ENCODE data around the gene ATP5PD.

The ATP5PD gene
- total RNA-seq = 68.8 to 173 (median 129) reads per million in 18 experiments

- DNase-seq = peak; percentile 98
Observed at GRCh38 chr17:75046407-75047289, at the start of gene ATP5PD, which contains the start of gene KCTD2. Gene ATP5PD, minus strand, starts transcription at chr17:75046969. Its CDS starts 4,319 bp downstream, at chr17:75042650. Gene KCTD2, plus strand, starts transcription at chr17:75047225. Its CDS starts 26 bp downstream, at chr17:75047251.

GRCh38 chr17:75096082-75096625 is 49.4 kb upstream of the ATP5PD start:
- peak; percentile 96 for DNase-seq

- DNase-seq = no peak
Observed at GRCh38 chr17:75094871-75095399, 48.2 kb upstream of the ATP5PD start.

- no peak for DNase-seq
Observed at GRCh38 chr17:75093548-75094158, 46.9 kb upstream of the ATP5PD start.

GRCh38 chr17:75091855-75092327 is 45.1 kb upstream of the ATP5PD start:
- DNase-seq = no peak

GRCh38 chr17:75090871-75091854 is 44.4 kb upstream of the ATP5PD start:
- no peak for DNase-seq

GRCh38 chr17:75088465-75089417 is 42.0 kb upstream of the ATP5PD start:
- peak; percentile 64 to 77 for DNase-seq

- DNase-seq = peak; percentile 91 to 93
Observed at GRCh38 chr17:75087558-75088453, 41.0 kb upstream of the ATP5PD start, which contains the start of gene SLC16A5. Gene SLC16A5, plus strand, starts transcription at chr17:75087954. Its CDS starts 5,683 bp downstream, at chr17:75093637.

GRCh38 chr17:75087182-75087557 is 40.4 kb upstream of the ATP5PD start:
- DNase-seq = no peak

- DNase-seq = no peak
Observed at GRCh38 chr17:75086496-75087181, 39.9 kb upstream of the ATP5PD start.

GRCh38 chr17:75084039-75084660 is 37.4 kb upstream of the ATP5PD start:
- no peak for DNase-seq

- no peak for DNase-seq
Observed at GRCh38 chr17:75082683-75083082, 35.9 kb upstream of the ATP5PD start.

GRCh38 chr17:75081611-75082540 is 35.1 kb upstream of the ATP5PD start:
- DNase-seq = no peak

GRCh38 chr17:75079023-75079373 is 32.2 kb upstream of the ATP5PD start:
- no peak for DNase-seq

- DNase-seq = peak; percentile 58 to 75
Observed at GRCh38 chr17:75078284-75079022, 31.7 kb upstream of the ATP5PD start.

- peak; percentile 56 to 76 for DNase-seq
Observed at GRCh38 chr17:75077496-75078283, 30.9 kb upstream of the ATP5PD start.
